Large intestine (tissue), 3 donors: ENCODE data around the gene TAOK3. TPM values are rescaled to one million over a fixed set of nuclear protein-coding genes. Genes with fewer than 3 reads are reported as not detected.

ENCODE experiments used
- DNase-seq, 2 donors: peaks; one replicate each; pipeline versions ENCODE4 v3.0.0 to v3.0.0-alpha.2; 2013
- H3K27ac ChIP-seq: one replicate; pipeline ENCODE4 v1.5.1; 2013; ENCODE audit warnings: low read length
- H3K27me3 ChIP-seq: 2 replicates; pipeline ENCODE4 v1.6.1; 2013; ENCODE audit warnings: low read length; ENCODE audit not compliant: control insufficient read depth, insufficient read depth
- H3K36me3 ChIP-seq: 2 replicates; pipeline ENCODE4 v1.6.1; 2013; ENCODE audit warnings: low read length; ENCODE audit not compliant: control insufficient read depth, insufficient read depth
- H3K4me1 ChIP-seq: one replicate; pipeline ENCODE4 v1.6.1; 2013; ENCODE audit warnings: low read length; ENCODE audit not compliant: control insufficient read depth, insufficient read depth
- H3K4me3 ChIP-seq: one replicate; pipeline ENCODE4 v1.5.1; 2013; ENCODE audit warnings: low read length
- H3K9me3 ChIP-seq: one replicate; pipeline ENCODE4 v1.6.1; 2013; ENCODE audit warnings: mild to moderate bottlenecking, low read depth, low read length, moderate library complexity; ENCODE audit not compliant: control insufficient read depth
- WGBS: methylation state at CpG from one replicate; pipeline ENCODE4 v1.1.5; 2013; ENCODE audit warnings: low lambda C conversion rate; ENCODE audit not compliant: insufficient coverage; 5-methylcytosine and 5-hydroxymethylcytosine counted together
- polyA plus RNA-seq: library from polyadenylated mRNA; unstranded; fragments of 120-200 nt; gene quantifications from one replicate; pipeline ENCODE4 v1.2.1, GENCODE V29; 2013

Gene TAOK3
- polyA plus RNA-seq, 1 donor = 44.7 TPM

DNA sequence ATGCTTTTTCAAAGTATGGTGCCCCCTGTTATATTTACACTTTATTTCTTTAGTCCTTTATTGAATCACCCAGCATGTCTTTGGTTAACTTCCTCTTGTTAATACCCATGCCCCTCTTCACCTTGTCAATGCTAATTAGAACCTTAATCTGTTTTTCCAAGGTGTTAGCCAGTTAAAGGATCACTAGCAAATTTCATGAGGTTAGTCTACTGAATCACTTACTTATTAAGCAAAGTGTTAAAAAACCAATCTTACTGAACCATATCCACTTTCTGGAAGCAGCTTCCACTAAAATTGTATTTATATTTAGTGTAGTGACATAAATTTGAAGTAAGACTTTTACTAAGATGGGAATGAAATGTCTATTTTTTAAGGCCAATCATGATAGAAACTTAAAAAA lies 27.9 kb downstream of the TAOK3 start:
- DNase-seq = no peak
- Histone ChIP-seq H3K27me3 (no peaks in the 10 kb centered on the region), H3K9me3 (no peaks in the 10 kb centered on the region), H3K4me1 (peaks cover 18% of the 10 kb centered on the region), H3K4me3 (no peak overlapping the region), H3K36me3 (no peaks in the 10 kb centered on the region), H3K27ac (no peak overlapping the region)

DNA sequence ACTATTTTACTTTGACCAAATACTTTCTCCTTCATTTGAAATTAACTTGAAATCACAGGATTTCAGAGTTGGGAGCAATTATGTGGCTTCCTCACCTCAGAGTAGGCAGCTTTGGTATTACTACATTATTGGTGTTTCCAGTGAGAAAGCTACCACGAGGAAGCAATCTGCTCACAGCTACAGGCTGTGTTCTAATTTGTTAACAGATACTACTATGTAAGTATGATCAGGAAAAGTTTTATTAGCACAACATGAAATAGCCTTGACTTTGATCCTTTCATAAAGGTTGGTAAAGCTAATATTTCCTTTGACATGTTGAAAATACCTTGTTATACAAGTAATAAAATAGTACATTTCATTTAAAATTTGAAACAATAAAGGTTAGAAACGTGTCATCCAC lies 30.6 kb downstream of the TAOK3 start:
- peak overlapping the region; percentile 3 for H3K27ac ChIP-seq
- no peaks in the 10 kb centered on the region for H3K36me3 ChIP-seq
- DNase-seq = peak in 1 of 2 donors; percentile 41
- peaks cover 7% of the 10 kb centered on the region for H3K4me1 ChIP-seq
- no peak overlapping the region for H3K4me3 ChIP-seq
- H3K9me3 ChIP-seq = no peaks in the 10 kb centered on the region
- 80% methylated on average over 1 of the region's 2 CpGs for WGBS
- H3K27me3 ChIP-seq = no peaks in the 10 kb centered on the region

DNA sequence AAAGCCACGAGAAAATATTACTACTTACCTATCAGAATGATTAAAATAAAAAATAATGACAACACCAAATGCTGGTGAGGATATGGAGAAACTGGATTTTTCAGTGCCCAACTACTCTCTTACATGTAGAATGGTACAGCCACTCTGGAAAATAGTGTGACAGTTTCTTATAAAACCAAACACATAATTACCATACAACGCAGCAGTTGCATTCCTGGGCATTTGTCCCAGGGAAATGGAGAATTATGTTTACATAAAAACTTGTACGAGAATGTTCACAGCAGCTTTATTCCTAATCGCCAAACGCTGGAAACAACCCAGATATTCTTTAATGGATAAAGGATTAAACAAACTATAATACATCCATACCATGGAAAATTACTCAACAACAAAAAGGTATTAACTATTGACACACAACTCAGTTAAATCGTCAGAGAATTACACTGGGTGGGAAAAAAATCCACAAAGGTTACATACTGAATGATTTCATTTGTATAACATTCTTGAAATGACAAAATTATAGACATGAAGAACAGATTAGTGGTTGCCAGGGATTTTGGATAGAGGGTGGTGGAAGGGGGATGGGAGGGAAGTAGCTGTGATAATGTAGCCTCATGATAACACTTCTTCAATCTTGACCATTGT lies 35.4 kb downstream of the TAOK3 start:
- Histone ChIP-seq H3K9me3 (no peaks in the 10 kb centered on the region), H3K27me3 (no peaks in the 10 kb centered on the region), H3K4me1 (no peaks in the 10 kb centered on the region), H3K36me3 (no peaks in the 10 kb centered on the region), H3K4me3 (no peak overlapping the region), H3K27ac (no peak overlapping the region)
- DNase-seq = no peak
- 92% methylated on average over 2 of the region's 6 CpGs for WGBS

GRCh38 chr12:118336123-118336522 lies 36.6 kb downstream of the TAOK3 start:
- no peaks in the 10 kb centered on the region for H3K4me1 ChIP-seq
- no peaks in the 10 kb centered on the region for H3K27me3 ChIP-seq
- WGBS = 85% methylated on average over 2 of the region's 2 CpGs
- no peak overlapping the region for H3K27ac ChIP-seq
- no peaks in the 10 kb centered on the region for H3K36me3 ChIP-seq
- no peak overlapping the region for H3K4me3 ChIP-seq
- H3K9me3 ChIP-seq = no peaks in the 10 kb centered on the region
- DNase-seq = no peak

DNA sequence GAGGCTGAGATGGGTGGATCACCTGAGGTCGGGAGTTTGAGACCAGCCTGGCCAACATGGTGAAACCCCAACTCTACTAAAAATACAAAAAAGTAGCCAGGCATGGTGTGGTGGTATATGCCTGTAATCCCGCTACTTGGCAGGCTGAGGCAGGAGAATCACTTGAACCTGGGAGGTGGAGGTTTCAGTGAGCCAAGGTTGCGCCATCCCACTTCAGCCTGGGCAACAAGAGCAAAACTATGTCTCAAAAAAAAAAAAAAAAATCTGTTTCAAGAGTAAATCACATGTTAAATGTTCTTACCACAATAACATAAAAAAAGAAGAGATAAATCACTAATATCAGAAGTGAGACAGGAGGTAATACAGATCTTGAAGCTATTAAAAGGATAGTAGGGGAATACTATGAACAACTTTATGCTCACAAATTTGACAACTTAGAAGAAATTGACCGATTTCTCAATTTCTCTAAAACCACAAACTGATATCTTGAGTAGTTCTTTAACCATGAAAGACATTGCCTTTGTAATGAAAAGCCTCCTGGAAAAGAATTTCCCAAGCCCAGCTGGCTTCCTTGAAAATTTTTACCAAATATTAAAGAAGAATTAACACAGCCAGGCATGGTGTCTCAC lies 37.7 kb downstream of the TAOK3 start:
- H3K27ac ChIP-seq = no peak overlapping the region
- no peak for DNase-seq
- H3K4me3 ChIP-seq = no peak overlapping the region
- H3K27me3 ChIP-seq = no peaks in the 10 kb centered on the region
- WGBS = no CpG with 5 or more reads among the region's 4 CpGs
- H3K9me3 ChIP-seq = no peaks in the 10 kb centered on the region
- no peaks in the 10 kb centered on the region for H3K4me1 ChIP-seq
- H3K36me3 ChIP-seq = no peaks in the 10 kb centered on the region

DNA sequence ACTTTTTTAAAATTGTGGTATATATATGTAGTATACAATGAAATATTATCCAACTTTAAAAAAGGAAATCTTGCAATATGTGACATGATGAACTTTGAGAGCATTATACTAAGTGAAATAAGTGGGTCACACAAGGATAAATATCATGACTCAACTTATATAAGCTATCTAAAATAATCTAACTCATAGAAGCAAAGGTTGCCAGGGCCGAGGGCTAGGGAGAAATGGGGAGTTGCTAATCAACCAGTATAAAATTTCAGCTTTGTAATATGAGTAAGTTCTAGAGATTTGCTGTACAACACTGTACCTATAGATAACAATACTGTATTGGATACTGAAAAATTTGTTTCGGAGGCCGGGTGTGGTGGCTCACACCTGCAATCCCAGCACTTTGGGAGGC lies 38.5 kb downstream of the TAOK3 start:
- WGBS = no CpG with 5 or more reads among the region's 3 CpGs
- H3K4me3 ChIP-seq = no peak overlapping the region
- H3K27me3 ChIP-seq = no peaks in the 10 kb centered on the region
- no peak for DNase-seq
- H3K9me3 ChIP-seq = no peaks in the 10 kb centered on the region
- H3K36me3 ChIP-seq = no peaks in the 10 kb centered on the region
- no peaks in the 10 kb centered on the region for H3K4me1 ChIP-seq
- H3K27ac ChIP-seq = no peak overlapping the region

- no peak overlapping the region for H3K27ac ChIP-seq
- no peaks in the 10 kb centered on the region for H3K27me3 ChIP-seq
- no peak overlapping the region for H3K4me3 ChIP-seq
- H3K9me3 ChIP-seq = no peaks in the 10 kb centered on the region
- no peaks in the 10 kb centered on the region for H3K4me1 ChIP-seq
- H3K36me3 ChIP-seq = no peaks in the 10 kb centered on the region
- peak in 1 of 2 donors; percentile 29 for DNase-seq
- 50% methylated on average over 1 of the region's 4 CpGs for WGBS
These were observed 40.2 kb downstream of the TAOK3 start for GRCh38 chr12:118332511-118332910.

- Histone ChIP-seq H3K27me3 (no peaks in the 10 kb centered on the region), H3K27ac (peak overlapping the region; percentile 42), H3K36me3 (no peaks in the 10 kb centered on the region), H3K4me3 (no peak overlapping the region), H3K4me1 (no peaks in the 10 kb centered on the region), H3K9me3 (no peaks in the 10 kb centered on the region)
- WGBS = 23% methylated on average over 3 of the region's 3 CpGs
- peak; percentile 59 to 76 for DNase-seq
These were observed 42.2 kb downstream of the TAOK3 start for GRCh38 chr12:118330421-118331018.

- Histone ChIP-seq H3K4me3 (no peak overlapping the region), H3K36me3 (no peaks in the 10 kb centered on the region), H3K27me3 (no peaks in the 10 kb centered on the region), H3K9me3 (no peaks in the 10 kb centered on the region), H3K27ac (no peak overlapping the region), H3K4me1 (no peaks in the 10 kb centered on the region)
- 89% methylated on average over 3 of the region's 3 CpGs for WGBS
- DNase-seq = no peak
These were observed 44.0 kb downstream of the TAOK3 start for GRCh38 chr12:118328486-118329330.

- Histone ChIP-seq H3K9me3 (no peaks in the 10 kb centered on the region), H3K27ac (no peak overlapping the region), H3K4me1 (no peaks in the 10 kb centered on the region), H3K36me3 (no peaks in the 10 kb centered on the region), H3K27me3 (no peaks in the 10 kb centered on the region), H3K4me3 (no peak overlapping the region)
- DNase-seq = no peak
These were observed 45.3 kb downstream of the TAOK3 start for GRCh38 chr12:118327391-118327790.
